Stimulated activated CD4-positive, alpha-beta T cell treated with anti-CD3 and anti-CD28 coated beads, Interleukin-2, amount 100 ng/mL, for 48 hours (primary cell): ENCODE data around the gene SLC45A3.
"Not testable (repeated sequence)": the region's sequence is repeated elsewhere in the genome, so short reads cannot be mapped to it uniquely, and the experiment has no call there.

Source experiments
- DNase-seq, 2 donors: peaks; one replicate each; pipeline ENCODE4 v3.0.0-alpha.2; 2020

SLC45A3 gene

DNA sequence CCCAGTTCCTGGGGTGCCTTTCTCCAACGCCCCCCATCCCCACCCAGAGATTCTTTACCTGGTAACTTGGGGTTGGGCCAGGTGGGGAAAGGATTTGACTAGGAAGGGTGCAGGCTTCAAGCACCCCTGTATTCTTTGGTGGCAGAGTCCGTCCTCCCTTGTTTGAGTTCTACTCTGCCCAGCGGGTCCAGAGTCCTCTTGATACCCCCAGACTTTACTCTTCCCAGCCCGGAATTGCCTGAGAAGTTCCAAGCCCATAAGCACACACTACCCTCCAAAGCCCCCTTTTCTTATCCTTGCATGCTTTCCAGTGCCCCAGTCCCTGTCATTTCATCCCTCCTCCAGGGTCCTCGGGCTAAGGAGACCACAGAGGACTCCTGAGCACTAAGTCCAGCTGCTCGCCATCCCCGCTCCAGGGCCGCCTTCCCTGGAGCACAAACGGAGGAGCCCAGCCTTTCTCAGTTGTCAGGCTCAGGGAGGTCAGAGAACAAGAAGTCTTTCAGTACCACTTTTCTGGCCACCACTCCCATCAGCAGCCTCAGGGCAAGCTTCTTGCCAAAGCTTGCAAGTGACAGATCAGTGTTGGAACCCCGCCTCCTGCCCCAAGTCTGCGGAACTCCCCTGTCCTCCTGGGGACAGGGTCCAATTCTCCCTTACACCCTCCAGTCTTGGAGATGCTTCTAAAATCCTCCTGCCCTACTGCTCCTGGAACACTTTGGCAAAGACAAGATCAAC lies 12.2 kb downstream of the SLC45A3 start:
- no peak for DNase-seq

DNA sequence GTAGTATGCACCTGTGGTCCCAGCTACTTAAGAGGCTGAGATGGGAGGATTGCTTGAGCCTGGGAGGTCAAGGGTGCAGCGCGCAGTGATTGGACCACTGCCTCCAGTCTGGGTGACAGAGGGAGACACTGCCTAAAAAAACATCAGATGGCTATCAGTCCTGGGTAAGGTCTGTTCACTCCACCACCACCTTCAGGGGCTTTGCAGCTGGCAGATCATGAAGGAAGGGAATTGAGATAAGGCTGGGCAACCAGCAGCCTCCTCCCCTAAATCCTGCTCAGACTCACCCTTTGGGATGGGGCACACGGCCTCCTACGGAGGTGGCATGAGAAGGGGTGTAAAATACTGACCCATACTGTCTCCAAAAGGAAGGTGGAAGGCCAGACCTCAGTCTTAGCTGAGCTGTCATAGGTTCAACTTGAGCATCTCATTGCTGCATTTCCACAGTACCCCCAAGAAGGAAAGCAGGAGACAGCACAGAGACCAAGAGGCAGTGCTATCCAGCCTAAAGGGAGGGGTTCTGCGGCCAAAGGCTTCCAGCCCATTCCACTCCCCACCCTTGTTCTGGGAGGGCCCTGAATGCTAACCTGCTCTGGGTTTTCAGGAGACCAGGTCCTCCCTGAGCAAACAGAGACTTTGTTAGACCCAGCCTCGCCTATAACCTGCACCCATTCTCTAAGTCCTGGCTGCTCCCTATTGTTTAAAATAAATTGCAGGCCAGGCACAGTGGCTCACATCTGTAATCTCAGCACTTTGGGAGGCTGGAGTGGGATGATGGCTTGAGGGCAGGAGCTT lies 13.7 kb downstream of the SLC45A3 start:
- DNase-seq = no peak

DNA sequence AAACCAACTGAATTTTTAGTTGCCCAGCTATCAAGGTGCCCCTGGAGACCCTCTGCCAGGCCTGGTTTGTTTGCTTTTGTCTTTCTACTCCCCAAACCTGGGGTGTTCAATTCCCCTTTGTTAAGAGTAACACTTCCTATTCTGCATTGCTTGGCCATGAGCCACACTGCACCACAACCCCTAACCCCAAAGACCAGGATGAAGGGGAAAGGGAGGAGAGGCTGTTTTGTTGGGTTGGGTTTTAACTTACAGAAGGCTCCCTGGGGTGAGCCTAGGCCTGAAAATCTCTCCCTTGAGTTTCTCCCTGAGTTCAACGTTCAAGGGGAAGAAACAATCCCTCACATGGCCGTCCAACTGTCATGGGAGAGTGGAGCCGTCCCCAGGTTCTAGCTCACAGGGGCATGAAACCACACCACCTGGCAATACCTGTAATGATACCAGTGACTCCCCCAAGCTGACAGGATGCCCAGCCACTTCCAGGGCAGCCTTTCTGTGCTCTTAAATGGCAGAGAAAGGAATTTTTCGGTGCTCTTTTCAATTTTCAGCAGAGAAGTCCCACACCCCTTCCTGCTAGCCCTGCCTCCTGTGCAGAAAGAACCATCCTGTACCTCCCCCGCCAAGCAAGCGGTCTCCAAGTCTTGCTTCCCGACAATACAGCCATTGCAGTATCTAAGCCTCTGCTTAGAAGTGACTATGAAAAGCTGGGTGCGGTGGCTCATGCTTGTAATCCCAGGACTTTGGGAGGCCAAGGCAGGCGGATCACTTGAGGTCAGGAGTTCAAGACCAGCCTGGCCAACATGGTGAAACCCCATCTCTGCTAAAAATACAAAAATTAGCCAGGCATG lies 14.9 kb downstream of the SLC45A3 start:
- DNase-seq = no peak

DNA sequence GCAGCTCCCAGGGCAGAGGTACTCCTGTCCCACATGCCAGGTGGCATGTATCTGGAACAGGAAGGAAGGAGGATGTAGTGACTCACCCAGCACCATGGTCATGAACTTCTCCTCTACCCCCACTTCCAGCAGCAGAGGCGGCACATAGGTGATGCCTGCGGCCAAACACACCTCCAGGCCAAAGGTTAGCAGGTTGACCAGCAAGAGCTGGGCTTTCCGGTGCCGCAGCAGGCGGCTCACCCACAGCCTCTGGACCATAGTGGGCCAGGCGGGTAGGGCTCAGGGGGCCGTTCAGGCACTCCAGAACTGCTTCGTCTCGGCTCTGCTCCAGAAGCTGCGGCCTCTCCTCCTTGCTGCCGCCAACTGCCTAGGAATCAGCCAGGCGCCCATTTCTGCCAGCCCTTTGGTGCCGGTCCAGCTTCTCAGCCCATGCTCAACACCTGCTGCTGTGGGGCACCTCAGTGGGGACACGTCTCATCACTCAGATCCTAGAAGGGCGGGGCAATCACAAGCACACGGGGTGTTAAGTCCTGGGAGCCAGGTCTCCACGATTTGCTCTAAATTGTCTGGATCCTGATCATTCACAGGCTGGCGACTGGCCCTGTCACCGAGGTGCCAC lies 15.8 kb downstream of the SLC45A3 start:
- no peak for DNase-seq

DNA sequence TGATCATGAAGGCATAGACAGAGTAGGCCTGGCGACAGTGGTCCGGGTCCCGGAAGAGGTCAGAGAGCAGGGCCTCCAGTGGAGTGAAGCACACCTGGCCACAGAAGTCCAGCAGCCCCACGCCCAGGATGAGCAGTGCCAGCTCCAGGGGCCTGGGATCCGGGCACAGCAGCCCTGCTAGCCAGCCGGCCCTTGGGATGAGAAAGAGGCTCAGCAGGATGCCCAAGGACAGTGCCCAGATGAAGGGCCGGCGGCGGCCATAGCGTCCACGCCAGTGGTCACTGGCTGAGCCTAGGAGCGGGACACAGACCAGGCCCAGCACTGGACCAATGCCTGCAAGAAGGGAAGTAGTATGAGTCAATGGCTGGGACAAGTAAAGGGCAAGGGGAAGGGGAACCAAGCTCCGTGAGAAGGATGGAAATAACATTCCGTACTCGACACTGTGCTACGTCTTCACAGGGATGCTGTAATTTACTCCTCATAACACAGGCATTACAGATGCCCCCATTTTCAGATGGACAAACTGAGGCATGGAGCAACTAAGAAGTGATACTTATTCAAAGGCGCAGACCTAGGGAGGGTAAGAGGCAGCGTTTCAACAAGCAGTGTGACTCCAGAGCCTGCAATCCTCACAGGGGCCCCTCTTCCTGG lies 16.9 kb downstream of the SLC45A3 start:
- DNase-seq = no peak

DNA sequence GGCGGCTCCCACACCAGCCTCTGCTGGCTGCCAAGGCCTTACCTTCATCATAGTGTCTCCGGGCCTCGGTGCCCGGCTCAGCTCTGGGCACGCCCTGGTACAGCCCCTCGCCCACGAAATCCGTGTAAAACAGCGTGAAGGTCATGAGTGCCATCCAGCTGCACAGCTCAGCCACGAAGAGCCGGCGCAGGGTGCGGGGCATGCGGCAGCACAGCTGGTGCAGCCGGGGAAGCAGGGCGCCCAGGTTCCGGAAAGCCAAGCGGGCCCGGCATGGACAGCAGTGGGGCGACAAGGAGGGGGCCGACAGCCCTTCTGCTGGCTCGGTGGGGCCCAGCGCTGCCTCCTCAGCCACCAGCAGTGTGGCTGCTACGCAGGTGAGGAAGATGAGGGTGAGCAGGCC lies 17.5 kb downstream of the SLC45A3 start:
- no peak for DNase-seq

DNA sequence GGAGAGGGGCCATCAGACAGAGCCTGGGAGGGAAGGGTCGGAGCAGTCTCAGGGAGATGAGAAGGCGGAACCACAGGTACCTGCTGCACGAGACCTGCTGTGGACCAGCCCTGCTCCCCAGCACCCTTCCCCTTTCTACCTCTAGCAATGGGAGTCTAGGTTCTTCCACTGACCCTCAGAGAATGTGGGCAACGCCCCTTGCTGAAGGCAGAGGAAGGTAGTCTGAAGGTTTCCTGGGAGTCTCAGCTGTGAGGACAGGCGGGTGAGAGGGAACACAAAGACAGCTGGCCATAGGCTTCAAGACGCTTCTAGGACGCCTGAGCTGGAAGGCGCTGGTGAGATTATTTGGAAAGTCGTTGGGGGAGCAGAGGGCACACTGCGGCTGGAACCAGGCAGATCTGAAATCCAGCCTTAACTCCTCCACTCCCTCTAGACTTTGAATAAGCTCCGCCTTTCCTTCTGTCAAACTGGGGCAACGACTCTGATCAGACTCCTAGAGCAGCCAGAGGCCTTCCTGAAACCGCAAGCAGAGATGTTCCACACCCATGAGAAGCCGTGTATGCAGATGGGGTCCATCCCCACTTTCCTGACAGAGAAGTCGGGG lies 18.1 kb downstream of the SLC45A3 start:
- DNase-seq = no peak

DNA sequence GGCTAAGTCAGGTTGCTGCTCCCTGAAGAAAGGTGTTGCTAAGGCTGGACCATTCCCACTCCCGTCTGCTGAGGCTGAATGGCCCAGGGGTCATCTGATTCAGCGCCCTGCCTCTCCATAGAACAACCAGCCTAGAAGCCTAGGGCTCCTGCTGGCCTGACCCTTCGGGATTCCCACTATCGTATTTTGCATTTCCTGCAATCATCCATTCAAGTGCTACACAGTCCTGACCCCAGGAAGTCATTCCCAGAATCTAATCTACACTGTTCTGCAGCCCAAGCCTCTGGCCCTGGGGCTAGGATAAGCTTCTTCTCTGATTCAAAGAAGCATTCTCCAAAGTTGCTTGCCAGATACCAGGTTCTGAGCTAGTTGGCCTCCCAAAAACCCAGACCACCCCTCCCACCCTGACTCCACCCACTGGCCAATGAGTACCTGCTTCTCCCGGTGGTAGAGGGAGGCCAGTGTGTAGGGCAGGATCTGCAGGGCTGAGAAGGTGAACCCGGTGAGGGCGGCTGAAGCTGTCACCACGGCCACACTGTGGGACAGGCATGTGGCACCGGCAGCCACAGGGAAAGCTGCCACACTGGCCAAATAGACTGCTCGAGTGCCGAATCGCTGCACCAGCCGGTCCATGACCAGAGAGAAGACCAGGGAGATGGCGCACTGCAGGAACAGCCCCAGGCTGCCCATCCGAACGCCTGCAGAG lies 18.7 kb downstream of the SLC45A3 start:
- DNase-seq = no peak

DNA sequence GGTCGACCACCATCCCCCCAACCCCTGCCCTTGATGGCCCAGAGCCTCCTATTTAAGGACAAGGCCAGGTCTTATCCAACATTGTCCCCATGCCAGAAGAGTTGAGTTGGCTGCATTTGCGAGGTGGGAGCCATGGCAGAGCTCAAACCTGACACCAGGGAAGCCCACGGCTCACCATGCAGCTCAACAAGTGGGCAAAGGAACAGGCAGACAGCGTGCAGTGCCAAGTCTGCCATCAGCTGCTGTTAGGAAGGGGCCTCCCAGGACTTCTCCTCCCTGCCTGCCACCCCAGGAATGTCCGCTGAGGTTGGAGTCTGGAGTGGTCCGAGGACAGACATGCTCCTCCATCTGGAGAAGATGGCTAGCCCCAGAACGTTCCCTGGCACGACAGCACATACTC lies 19.9 kb downstream of the SLC45A3 start:
- DNase-seq = no peak

DNA sequence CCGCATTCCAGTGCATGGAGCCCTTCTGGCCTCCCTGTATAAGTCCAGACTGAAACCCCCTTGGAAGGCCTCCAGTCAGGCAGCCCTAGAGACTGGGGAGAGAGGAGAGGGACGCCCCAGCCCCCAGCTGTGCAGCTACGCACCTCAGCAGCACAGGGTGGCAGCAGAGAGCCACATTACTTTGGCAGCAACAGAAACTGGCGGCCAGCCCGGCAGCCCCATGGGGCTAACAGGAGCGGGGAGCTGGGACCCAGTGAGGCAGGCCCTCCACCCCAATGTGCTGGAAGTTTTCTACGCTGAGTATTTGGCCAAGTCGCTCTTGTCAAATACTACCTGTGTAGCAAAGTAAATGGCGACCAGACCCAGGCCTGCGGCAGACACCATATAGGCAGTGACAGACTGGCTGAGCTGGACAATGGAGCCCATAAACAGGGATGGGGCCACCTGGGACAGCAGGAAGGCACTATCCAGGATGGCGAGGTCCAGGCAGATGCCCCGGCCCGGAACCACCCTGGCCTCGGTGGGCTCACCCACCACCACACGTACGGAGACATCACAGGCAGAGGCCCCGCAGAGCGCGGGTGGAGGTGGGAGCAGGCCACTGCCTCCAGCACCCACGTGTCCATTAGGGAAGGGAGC lies 21.2 kb downstream of the SLC45A3 start:
- peak; percentile 72 to 74 for DNase-seq

DNA sequence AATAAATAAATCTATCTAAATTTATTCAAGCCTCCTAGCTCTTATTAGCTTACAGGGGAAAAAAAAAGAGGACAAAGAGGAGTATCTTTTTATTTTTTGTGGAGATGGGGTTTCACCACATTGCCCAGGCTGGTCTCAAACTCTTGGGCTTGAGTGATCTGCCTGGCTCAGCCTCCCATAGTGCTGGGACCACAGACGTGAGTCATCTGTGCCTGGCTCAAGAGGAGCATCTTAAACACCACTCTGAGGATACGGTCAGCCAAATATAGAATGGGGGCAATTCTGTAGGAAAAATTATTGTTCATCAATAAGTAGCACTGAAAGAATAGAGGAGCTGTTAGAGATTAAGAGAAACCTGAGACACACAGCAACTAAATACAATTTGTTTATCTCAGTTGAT lies 24.1 kb downstream of the SLC45A3 start:
- no peak for DNase-seq

DNA sequence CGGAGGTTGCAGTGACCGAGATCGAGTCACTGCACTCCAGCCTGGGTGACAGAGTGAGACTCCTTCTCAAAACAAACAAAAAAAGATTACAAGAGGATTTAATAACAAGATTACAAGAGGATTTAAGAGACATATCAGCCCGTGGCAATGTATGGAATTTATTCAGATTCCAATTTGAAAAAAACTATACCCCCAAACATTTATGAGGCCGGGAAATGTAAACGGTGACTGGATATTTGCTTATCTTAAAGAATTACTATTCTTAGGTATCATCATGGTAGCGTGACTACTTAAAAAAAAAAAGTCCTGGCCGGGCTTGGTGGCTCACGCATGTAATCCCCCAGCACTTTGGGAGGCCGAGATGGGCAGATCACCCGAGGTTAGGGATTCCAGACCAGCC lies 27.3 kb downstream of the SLC45A3 start:
- DNase-seq = no peak

DNA sequence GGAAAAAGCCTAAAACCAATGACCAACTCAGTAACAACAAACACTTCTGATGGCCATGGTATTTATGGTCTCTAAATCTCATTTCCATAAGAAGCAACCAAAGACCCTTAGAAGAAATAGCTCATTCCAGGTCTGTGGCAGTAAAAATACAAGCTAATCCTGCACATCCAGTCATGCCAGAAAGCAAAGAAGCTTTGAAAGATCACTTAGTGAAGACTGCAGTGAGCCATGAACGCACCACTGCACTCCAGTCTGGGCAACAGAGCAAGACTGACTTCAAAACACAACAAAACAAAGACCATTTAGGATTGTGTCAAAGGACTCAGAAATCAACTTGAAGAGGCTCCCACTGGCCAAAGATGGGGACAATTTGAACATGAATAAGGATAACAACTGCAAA lies 30.1 kb downstream of the SLC45A3 start:
- no peak for DNase-seq

DNA sequence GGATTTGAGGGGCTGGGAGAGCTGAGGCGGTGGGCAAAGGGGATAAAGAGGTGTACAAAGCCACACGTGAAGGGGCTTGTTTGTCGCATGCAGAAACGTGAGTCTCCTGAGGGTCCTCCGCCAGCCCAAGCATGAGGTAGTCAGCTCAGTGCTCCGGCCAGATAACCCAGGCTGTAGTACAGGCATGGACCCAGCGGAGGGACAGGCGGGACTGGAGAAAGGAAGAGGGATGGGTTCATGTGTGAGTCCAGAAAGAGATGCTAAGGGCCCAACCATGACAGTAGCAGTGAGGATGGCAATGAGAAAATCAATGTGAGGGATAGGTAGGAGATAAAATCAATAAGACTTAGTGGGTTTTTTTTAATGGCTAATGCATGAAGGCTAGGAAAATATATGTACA lies 34.8 kb downstream of the SLC45A3 start:
- no peak for DNase-seq

DNA sequence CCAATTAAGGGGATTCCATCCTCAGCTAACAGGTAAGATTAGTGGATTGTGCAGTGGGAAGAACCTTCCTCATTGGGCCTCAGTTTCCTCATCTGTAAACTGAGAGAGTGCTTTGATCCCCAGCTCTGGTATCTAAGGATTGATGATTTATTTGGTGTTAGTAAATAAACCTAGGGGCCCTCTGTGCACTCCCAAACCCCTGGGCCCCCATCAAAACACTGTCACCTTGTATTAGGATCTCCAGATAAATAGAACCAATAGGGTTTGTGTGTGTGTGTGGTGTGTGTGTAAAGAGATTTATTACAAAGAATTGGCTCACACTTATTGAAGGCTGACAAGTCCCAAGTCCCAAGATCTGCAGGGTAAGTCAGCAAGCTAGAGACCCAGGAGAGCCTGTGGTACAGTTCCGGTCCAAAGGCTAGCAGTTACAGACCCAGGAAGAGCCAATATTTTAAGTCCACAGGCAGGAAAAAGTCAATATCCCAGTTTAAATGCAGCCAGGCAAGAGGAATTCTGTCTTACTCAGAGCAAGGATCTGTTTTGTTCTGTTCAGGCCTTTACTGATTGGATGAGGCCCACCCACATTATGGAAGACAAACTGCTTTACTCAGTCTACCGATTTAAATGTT lies 37.5 kb downstream of the SLC45A3 start:
- DNase-seq = no peak

DNA sequence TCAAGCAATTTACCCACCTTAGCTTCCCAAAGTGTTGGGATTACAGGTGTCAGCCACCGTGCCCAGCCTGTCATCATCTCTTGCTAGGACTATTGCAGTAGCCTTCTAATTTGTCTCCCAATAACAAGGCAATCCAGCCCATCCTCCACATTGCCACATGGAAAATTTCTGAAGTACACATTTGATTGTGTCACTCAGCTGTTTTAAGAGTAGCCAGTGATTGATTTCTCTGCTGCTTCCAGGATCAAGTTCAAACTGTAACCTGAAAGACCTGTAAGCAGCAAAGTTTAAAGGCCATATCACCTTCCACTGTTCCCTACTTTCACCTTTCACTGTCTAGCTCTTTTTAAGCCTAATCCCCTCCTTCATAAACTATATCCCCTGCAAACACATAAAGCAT lies 40.7 kb downstream of the SLC45A3 start:
- no peak for DNase-seq

DNA sequence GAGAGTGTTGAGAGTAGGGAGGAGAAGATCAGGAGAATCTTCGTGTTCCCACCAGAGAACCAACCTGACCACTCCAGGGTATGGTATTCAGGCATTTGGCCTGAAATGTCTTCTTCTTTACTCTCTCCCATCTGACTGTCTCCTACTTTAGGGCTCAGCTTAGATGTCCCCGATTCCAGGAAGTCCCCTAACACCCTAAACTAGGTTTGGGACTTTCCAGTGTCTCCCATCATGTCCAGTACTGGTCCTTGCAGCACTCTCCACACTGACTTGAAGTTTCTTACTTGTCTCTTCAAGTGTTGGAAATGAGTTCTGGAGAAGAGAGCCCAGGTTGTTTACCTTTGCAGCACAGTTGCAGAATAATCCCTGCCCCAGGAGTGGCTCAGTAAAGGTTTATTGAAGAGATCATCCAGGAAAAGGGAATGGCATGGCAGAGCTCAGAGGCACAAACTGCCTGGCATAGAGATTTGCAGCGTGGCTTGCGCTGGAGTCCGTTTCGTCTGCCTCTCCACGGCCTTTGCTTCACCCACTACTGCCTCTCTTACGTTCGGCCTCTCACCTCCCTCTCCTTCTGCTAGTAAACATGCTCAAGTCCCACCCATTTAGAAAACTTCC lies 42.3 kb downstream of the SLC45A3 start:
- DNase-seq = no peak

DNA sequence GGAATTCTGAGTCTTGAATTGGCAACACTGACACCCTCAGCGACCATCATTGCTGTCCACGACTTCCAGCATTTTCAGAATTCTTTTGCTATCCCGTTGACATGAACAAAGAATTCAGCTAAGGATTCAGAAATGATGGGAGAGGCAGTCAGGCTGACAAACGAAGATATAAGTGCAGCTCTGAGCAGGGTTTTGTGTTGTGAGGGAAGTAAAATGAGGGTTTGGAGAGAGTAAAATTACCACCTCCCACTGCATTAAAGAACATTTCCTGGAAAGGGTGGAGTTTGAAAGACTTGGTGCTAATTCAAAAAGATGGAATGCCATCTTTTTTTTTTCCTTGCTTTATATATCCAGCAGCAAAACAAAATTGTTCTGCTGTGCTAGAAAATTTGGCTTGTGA lies 43.6 kb downstream of the SLC45A3 start:
- DNase-seq = no peak

DNA sequence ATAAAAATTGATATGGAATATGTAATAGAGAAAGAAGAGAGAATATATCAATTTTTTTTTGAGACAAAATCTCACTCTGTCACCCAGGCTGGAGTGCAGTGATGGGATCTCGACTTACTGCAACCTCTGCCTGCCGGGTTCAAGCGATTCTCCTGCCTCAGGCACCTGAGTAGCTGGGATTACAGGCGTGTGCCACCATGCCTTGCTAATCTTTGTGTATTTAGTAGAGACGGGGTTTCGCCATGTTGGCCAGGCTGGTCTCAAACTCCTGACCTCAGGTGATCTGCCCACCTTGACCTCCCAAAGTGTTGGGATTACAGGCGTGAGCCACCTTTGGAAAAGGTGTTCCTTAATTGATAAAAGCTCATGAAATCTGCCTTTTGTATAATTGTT lies 44.2 kb downstream of the SLC45A3 start:
- not testable (repeated sequence) for DNase-seq

DNA sequence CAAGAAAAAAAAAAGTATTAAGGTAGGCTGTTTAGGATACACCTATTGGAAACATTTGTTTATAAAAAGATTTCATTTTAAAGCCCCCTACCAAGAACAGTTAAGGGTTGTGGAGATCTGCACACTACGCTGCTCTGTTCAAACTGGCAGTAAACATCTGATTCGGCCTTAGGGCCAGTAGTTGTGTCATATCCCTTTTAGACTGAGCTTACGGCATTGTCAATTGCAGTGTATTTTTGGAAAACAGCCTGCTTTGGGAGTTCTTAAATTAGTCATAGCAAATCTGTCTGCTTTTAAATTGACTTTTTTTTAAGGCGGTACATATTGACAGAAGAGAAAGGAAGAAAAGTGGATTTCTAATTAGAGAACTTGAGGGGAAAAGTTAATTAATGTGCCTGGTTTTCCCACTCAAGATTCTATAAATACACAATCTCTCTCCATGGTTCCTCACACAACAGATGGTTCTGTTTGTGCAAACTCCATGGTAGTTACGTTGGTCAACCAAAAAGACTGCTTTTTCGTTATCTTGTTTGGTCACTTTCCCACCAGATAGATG lies 46.8 kb downstream of the SLC45A3 start:
- no peak for DNase-seq
